Osteoblast (primary cell): Measurements from ENCODE around the gene ST8SIA1. TPM values are rescaled to one million over a fixed set of nuclear protein-coding genes. Genes with fewer than 3 reads are reported as not detected.

Experiments used
- DNase-seq: peaks from one replicate; pipeline ENCODE4 v3.0.0; 2011; ENCODE audit warnings: low spot score, mixed read lengths; ENCODE audit not compliant: insufficient read length; ENCODE audit errors: missing footprints
- H2AFZ ChIP-seq: 2 replicates; pipeline ENCODE4 v1.6.0; 2011; ENCODE audit warnings: mild to moderate bottlenecking, low read length
- H3K27ac ChIP-seq: 2 replicates; pipeline ENCODE4 v1.5.1; 2011; ENCODE audit warnings: mild to moderate bottlenecking, low read depth, low read length, moderate library complexity
- H3K27me3 ChIP-seq: 2 replicates; pipeline ENCODE4 v1.6.0; 2012; ENCODE audit warnings: mild to moderate bottlenecking, control low read depth, inconsistent platforms, low read length, moderate library complexity; ENCODE audit not compliant: insufficient read depth
- H3K36me3 ChIP-seq: 2 replicates; pipeline ENCODE4 v1.5.1; 2011; ENCODE audit warnings: mild to moderate bottlenecking, low read length, control low read depth, moderate library complexity; ENCODE audit not compliant: insufficient read depth
- H3K4me1 ChIP-seq: 2 replicates; pipeline ENCODE4 v1.5.1; 2011; ENCODE audit warnings: mild to moderate bottlenecking, low read length, control low read depth, moderate library complexity; ENCODE audit not compliant: insufficient read depth
- H3K4me2 ChIP-seq: 2 replicates; pipeline ENCODE4 v1.6.0; 2011; ENCODE audit warnings: mild to moderate bottlenecking, low read length; ENCODE audit not compliant: insufficient read depth
- H3K4me3 ChIP-seq: fragments of 200-600 bp; sonication (generic); 3 replicates; pipeline ENCODE4 v1.5.1; 2012; ENCODE audit warnings: mild to moderate bottlenecking, low read length, inconsistent platforms; ENCODE audit not compliant: insufficient read depth
- H3K79me2 ChIP-seq: 2 replicates; pipeline ENCODE4 v1.6.0; 2012; ENCODE audit warnings: mild to moderate bottlenecking, low read length, control low read depth, inconsistent platforms; ENCODE audit not compliant: insufficient read depth
- H3K9me3 ChIP-seq: 2 replicates; pipeline ENCODE4 v1.5.1; 2011; ENCODE audit warnings: low read depth, low read length, control low read depth
- H4K20me1 ChIP-seq: 2 replicates; pipeline ENCODE4 v1.6.0; 2012; ENCODE audit warnings: mild to moderate bottlenecking, low read length, control low read depth; ENCODE audit not compliant: insufficient read depth
- CTCF ChIP-seq: IDR thresholded peaks from 2 replicates; pipeline ENCODE4 v1.5.1; 2011; ENCODE audit warnings: mild to moderate bottlenecking, low read depth, low read length, moderate library complexity; ENCODE audit errors: extremely low read depth
- total RNA-seq: library from RNA; depleted of rRNA; stranded (reverse); fragments of >200 nt; gene quantifications from 2 replicates; pipeline ENCODE4 v1.2.3, GENCODE V29; 2012

Gene ST8SIA1
- total RNA-seq, 1 donor: 6.2 TPM

GRCh38 chr12:22307811-22308210, 26.7 kb downstream of the ST8SIA1 start:
- Histone ChIP-seq H3K4me2 (no peak overlapping the region), H3K27me3 (no peaks in the 10 kb centered on the region), H3K4me1 (no peaks in the 10 kb centered on the region), H4K20me1 (no peaks in the 10 kb centered on the region), H3K79me2 (no peaks in the 10 kb centered on the region), H2AFZ (no peak overlapping the region), H3K9me3 (peaks cover 2% of the 10 kb centered on the region), H3K36me3 (no peaks in the 10 kb centered on the region), H3K27ac (no peak overlapping the region), H3K4me3 (no peak overlapping the region)
- no peak for TF ChIP-seq CTCF
- no peak for DNase-seq

- Histone ChIP-seq H3K9me3 (peaks cover 2% of the 10 kb centered on the region), H3K4me3 (no peak overlapping the region), H3K27me3 (no peaks in the 10 kb centered on the region), H3K4me2 (no peak overlapping the region), H3K27ac (no peak overlapping the region), H3K36me3 (no peaks in the 10 kb centered on the region), H3K4me1 (no peaks in the 10 kb centered on the region), H3K79me2 (no peaks in the 10 kb centered on the region), H4K20me1 (no peaks in the 10 kb centered on the region), H2AFZ (no peak overlapping the region)
- no peak for DNase-seq
- no peak for TF ChIP-seq CTCF
Measured at GRCh38 chr12:22306311-22306710, 28.2 kb downstream of the ST8SIA1 start.

GRCh38 chr12:22304341-22304740, 30.2 kb downstream of the ST8SIA1 start:
- H3K4me1 ChIP-seq: no peaks in the 10 kb centered on the region
- peaks cover 2% of the 10 kb centered on the region for H3K9me3 ChIP-seq
- no peaks in the 10 kb centered on the region for H4K20me1 ChIP-seq
- H3K4me3 ChIP-seq: no peak overlapping the region
- no peaks in the 10 kb centered on the region for H3K27me3 ChIP-seq
- no peaks in the 10 kb centered on the region for H3K36me3 ChIP-seq
- TF ChIP-seq CTCF: no peak
- no peak overlapping the region for H3K4me2 ChIP-seq
- DNase-seq: no peak
- no peak overlapping the region for H3K27ac ChIP-seq
- H3K79me2 ChIP-seq: no peaks in the 10 kb centered on the region
- no peak overlapping the region for H2AFZ ChIP-seq

GRCh38 chr12:22299294-22299912, 35.1 kb downstream of the ST8SIA1 start:
- no peak overlapping the region for H3K4me2 ChIP-seq
- no peak overlapping the region for H2AFZ ChIP-seq
- H4K20me1 ChIP-seq: no peaks in the 10 kb centered on the region
- H3K4me3 ChIP-seq: no peak overlapping the region
- no peaks in the 10 kb centered on the region for H3K4me1 ChIP-seq
- H3K27me3 ChIP-seq: no peaks in the 10 kb centered on the region
- DNase-seq: no peak
- TF ChIP-seq CTCF: no peak
- no peaks in the 10 kb centered on the region for H3K79me2 ChIP-seq
- no peaks in the 10 kb centered on the region for H3K9me3 ChIP-seq
- H3K27ac ChIP-seq: no peak overlapping the region
- H3K36me3 ChIP-seq: no peaks in the 10 kb centered on the region
